Neuronal stem cell (in vitro differentiated cells): ENCODE data around the gene FIGNL1.

Source experiments
- DNase-seq: peaks from one replicate; pipeline ENCODE4 v3.0.0-alpha.2; 2013; ENCODE audit warnings: low spot score
- H2AFZ ChIP-seq: one replicate; pipeline ENCODE4 v1.6.1; 2013; ENCODE audit warnings: mild to moderate bottlenecking, low read length, inconsistent platforms
- H2AK5ac ChIP-seq: 2 replicates; pipeline ENCODE4 v1.6.1; 2013; ENCODE audit warnings: low read depth, mild to moderate bottlenecking, inconsistent platforms, low read length, moderate library complexity, mixed read lengths
- H2BK120ac ChIP-seq: 2 replicates; pipeline ENCODE4 v1.6.1; 2013; ENCODE audit warnings: low read depth, mild to moderate bottlenecking, inconsistent platforms, low read length, moderate library complexity, mixed read lengths
- H2BK12ac ChIP-seq: one replicate; pipeline ENCODE4 v1.6.1; 2013; ENCODE audit warnings: low read length, inconsistent platforms
- H2BK15ac ChIP-seq: 2 replicates; pipeline ENCODE4 v1.6.1; 2013; ENCODE audit warnings: mild to moderate bottlenecking, low read length, inconsistent platforms, mixed read lengths
- H2BK5ac ChIP-seq: one replicate; pipeline ENCODE4 v1.6.1; 2013; ENCODE audit warnings: inconsistent platforms, mild to moderate bottlenecking, low read length, moderate library complexity
- H3K14ac ChIP-seq: one replicate; pipeline ENCODE4 v1.6.1; 2013; ENCODE audit warnings: low read length, inconsistent platforms
- H3K18ac ChIP-seq: 2 replicates; pipeline ENCODE4 v1.6.1; 2013; ENCODE audit warnings: low read length, inconsistent platforms
- H3K23ac ChIP-seq: 2 replicates; pipeline ENCODE4 v1.6.1; 2013; ENCODE audit warnings: low read depth, mild to moderate bottlenecking, mixed read lengths, low read length, inconsistent platforms; ENCODE audit not compliant: poor library complexity
- H3K27ac ChIP-seq: replicated peaks from 3 replicates; pipeline ENCODE4 v1.5.1; 2013; ENCODE audit warnings: low read length, inconsistent platforms
- H3K27me3 ChIP-seq, 3 experiments: 2 replicates each; pipeline ENCODE4 v1.6.1; 2013; ENCODE audit warnings: low read length in 3 of 3, mild to moderate bottlenecking in 2 of 3, inconsistent platforms in 1 of 3, low read depth in 1 of 3, mixed read lengths in 1 of 3, moderate library complexity in 1 of 3; ENCODE audit not compliant: control insufficient read depth in 3 of 3, insufficient read depth in 3 of 3
- H3K36me3 ChIP-seq, 2 donors: replicated peaks in 1 of 2; 2 replicates each; pipeline ENCODE4 v1.6.1; 2013; ENCODE audit warnings: low read length in 2 of 2; ENCODE audit not compliant: control insufficient read depth in 2 of 2, insufficient read depth in 2 of 2
- H3K4ac ChIP-seq: 2 replicates; pipeline ENCODE4 v1.6.1; 2013; ENCODE audit warnings: inconsistent platforms, mild to moderate bottlenecking, low read length, moderate library complexity
- H3K4me1 ChIP-seq, 2 donors: 1 replicate in 1 of 2; 2 replicates in 1 of 2; pipeline ENCODE4 v1.6.1; 2013; ENCODE audit warnings: low read length in 2 of 2, low read depth in 1 of 2; ENCODE audit not compliant: control insufficient read depth in 2 of 2, insufficient read depth in 1 of 2
- H3K4me2 ChIP-seq: one replicate; pipeline ENCODE4 v1.6.1; 2013; ENCODE audit warnings: mild to moderate bottlenecking, low read length, inconsistent platforms; ENCODE audit not compliant: insufficient read depth, poor library complexity, severe bottlenecking
- H3K4me3 ChIP-seq, 2 donors: 2 replicates each; pipeline ENCODE4 v1.5.1; 2013; ENCODE audit warnings: low read length in 2 of 2, mild to moderate bottlenecking in 2 of 2, inconsistent platforms in 1 of 2, moderate library complexity in 1 of 2
- H3K79me1 ChIP-seq: one replicate; pipeline ENCODE4 v1.6.1; 2013; ENCODE audit warnings: low read depth, mild to moderate bottlenecking, inconsistent platforms, low read length, moderate library complexity
- H3K9ac ChIP-seq: one replicate; pipeline ENCODE4 v1.6.1; 2013; ENCODE audit warnings: mild to moderate bottlenecking, low read depth, low read length, inconsistent platforms; ENCODE audit not compliant: poor library complexity
- H3K9me3 ChIP-seq, 2 donors: replicated peaks in 1 of 2; 2 replicates each; pipeline versions ENCODE3 to v1.6.1; 2013; ENCODE audit warnings: low read length in 2 of 2, mild to moderate bottlenecking in 2 of 2, inconsistent platforms in 1 of 2, low read depth in 1 of 2, mixed read lengths in 1 of 2, moderate library complexity in 1 of 2; ENCODE audit not compliant: control insufficient read depth in 2 of 2, insufficient read depth in 1 of 2
- H4K8ac ChIP-seq: one replicate; pipeline ENCODE4 v1.6.1; 2013; ENCODE audit warnings: low read depth, mild to moderate bottlenecking, inconsistent platforms, low read length, moderate library complexity
- H4K91ac ChIP-seq: one replicate; pipeline ENCODE4 v1.6.1; 2013; ENCODE audit warnings: low read length, low read depth, mild to moderate bottlenecking, inconsistent platforms; ENCODE audit not compliant: poor library complexity
- WGBS, 2 donors: extraction: QIAGEN DNeasy Blood & Tissue Kit; methylation state at CpG; one replicate each; pipeline ENCODE4 v1.1.7; 2013; ENCODE audit warnings: missing lambda C conversion rate in 2 of 2, mixed read lengths in 1 of 2; ENCODE audit not compliant: insufficient read length in 2 of 2, insufficient replicate concordance in 1 of 2; ENCODE audit errors: extremely low coverage in 2 of 2; 5-methylcytosine and 5-hydroxymethylcytosine counted together

Gene FIGNL1

GRCh38 chr7:50406935-50407334, 43.2 kb downstream of the FIGNL1 start:
- no peak overlapping the region for H3K27ac ChIP-seq
- H3K4me1 ChIP-seq, result no peaks in the 10 kb centered on the region
- H2AK5ac ChIP-seq, result no peak overlapping the region
- no peak overlapping the region for H4K91ac ChIP-seq
- H2BK15ac ChIP-seq, result no peak overlapping the region
- no peak overlapping the region for H2BK120ac ChIP-seq
- H3K27me3 ChIP-seq, result peaks cover 0 to 3% (median 0%) of the 10 kb centered on the region in 3 experiments
- H3K4ac ChIP-seq, result no peak overlapping the region
- H3K4me3 ChIP-seq, result no peak overlapping the region
- H3K79me1 ChIP-seq, result no peaks in the 10 kb centered on the region
- H3K9me3 ChIP-seq, result no peaks in the 10 kb centered on the region
- DNase-seq, result no peak
- no peaks in the 10 kb centered on the region for H3K36me3 ChIP-seq
- H2BK12ac ChIP-seq, result no peak overlapping the region
- no peak overlapping the region for H2AFZ ChIP-seq
- no peak overlapping the region for H4K8ac ChIP-seq
- H3K14ac ChIP-seq, result no peak overlapping the region
- no CpG with 5 or more reads among the region's 5 CpGs for WGBS, 2 donors
- H3K4me2 ChIP-seq, result no peak overlapping the region
- H3K23ac ChIP-seq, result no peak overlapping the region
- no peak overlapping the region for H3K9ac ChIP-seq
- no peak overlapping the region for H2BK5ac ChIP-seq
- H3K18ac ChIP-seq, result peak overlapping the region; percentile 11

DNA sequence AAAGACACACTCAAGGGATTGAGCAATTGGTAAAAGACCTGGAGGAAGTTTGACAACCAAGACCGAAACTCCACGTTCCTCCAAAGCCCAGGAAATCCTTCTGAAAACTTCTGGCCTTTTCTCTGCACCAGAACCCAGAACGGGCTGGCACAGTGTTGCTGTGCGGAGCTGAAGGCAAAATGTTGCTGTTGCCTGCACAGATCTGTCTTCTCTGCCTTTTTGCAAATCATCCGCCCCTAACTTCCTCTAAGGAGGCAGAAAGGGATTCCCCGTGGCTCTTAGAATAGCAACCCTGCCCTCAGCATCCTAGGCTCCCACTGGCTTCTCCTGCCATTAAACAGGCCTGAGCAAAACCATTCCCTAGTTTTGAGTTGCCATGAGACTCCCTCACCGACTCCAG, 44.9 kb downstream of the FIGNL1 start:
- Histone ChIP-seq H3K4me1 (no peaks in the 10 kb centered on the region), H2AFZ (no peak overlapping the region), H3K27ac (no peak overlapping the region), H3K14ac (no peak overlapping the region), H3K27me3 (peaks cover 0 to 3% (median 0%) of the 10 kb centered on the region in 3 experiments), H3K9me3 (no peaks in the 10 kb centered on the region), H3K23ac (no peak overlapping the region), H2BK12ac (no peak overlapping the region), H3K18ac (no peak overlapping the region), H2BK120ac (no peak overlapping the region), H4K8ac (no peak overlapping the region), H3K36me3 (no peaks in the 10 kb centered on the region), H3K4ac (no peak overlapping the region), H4K91ac (no peak overlapping the region), H2AK5ac (no peak overlapping the region), H3K4me3 (no peak overlapping the region), H2BK15ac (no peak overlapping the region), H2BK5ac (no peak overlapping the region), H3K4me2 (no peak overlapping the region), H3K9ac (no peak overlapping the region), H3K79me1 (no peaks in the 10 kb centered on the region)
- no CpG with 5 or more reads among the region's 7 CpGs for WGBS, 2 donors
- DNase-seq, result no peak

GRCh38 chr7:50404392-50404791, 45.8 kb downstream of the FIGNL1 start:
- H3K27ac ChIP-seq, result no peak overlapping the region
- H4K8ac ChIP-seq, result no peak overlapping the region
- H2BK12ac ChIP-seq, result no peak overlapping the region
- H4K91ac ChIP-seq, result no peak overlapping the region
- H3K4me2 ChIP-seq, result no peak overlapping the region
- no peak overlapping the region for H2BK5ac ChIP-seq
- no peaks in the 10 kb centered on the region for H3K9me3 ChIP-seq
- no peak overlapping the region for H3K18ac ChIP-seq
- no peak overlapping the region for H3K4me3 ChIP-seq
- no peaks in the 10 kb centered on the region for H3K79me1 ChIP-seq
- H3K27me3 ChIP-seq, result peaks cover 0 to 3% (median 0%) of the 10 kb centered on the region in 3 experiments
- no peak overlapping the region for H3K14ac ChIP-seq
- WGBS, 2 donors, result no CpG with 5 or more reads among the region's 7 CpGs
- H3K4me1 ChIP-seq, result no peaks in the 10 kb centered on the region
- H2BK120ac ChIP-seq, result no peak overlapping the region
- H2BK15ac ChIP-seq, result no peak overlapping the region
- no peak overlapping the region for H2AK5ac ChIP-seq
- H3K4ac ChIP-seq, result no peak overlapping the region
- no peak for DNase-seq
- no peak overlapping the region for H3K9ac ChIP-seq
- no peak overlapping the region for H2AFZ ChIP-seq
- no peak overlapping the region for H3K23ac ChIP-seq
- H3K36me3 ChIP-seq, result no peaks in the 10 kb centered on the region

- Histone ChIP-seq H3K14ac (peak overlapping the region; percentile 77), H2AFZ (no peak overlapping the region), H3K9me3 (no peaks in the 10 kb centered on the region), H3K23ac (peak overlapping the region; percentile 16), H3K18ac (no peak overlapping the region), H2AK5ac (peak overlapping the region; percentile 36), H3K27ac (no peak overlapping the region), H4K8ac (peak overlapping the region; percentile 72), H2BK5ac (no peak overlapping the region), H4K91ac (no peak overlapping the region), H3K4me2 (no peak overlapping the region), H2BK12ac (no peak overlapping the region), H3K36me3 (no peaks in the 10 kb centered on the region), H3K9ac (no peak overlapping the region), H3K4ac (no peak overlapping the region), H3K4me3 (no peak overlapping the region), H3K4me1 (no peaks in the 10 kb centered on the region), H2BK15ac (no peak overlapping the region), H3K27me3 (no peaks in the 10 kb centered on the region), H2BK120ac (no peak overlapping the region), H3K79me1 (no peaks in the 10 kb centered on the region)
- WGBS, 2 donors, result no CpG with 5 or more reads among the region's 41 CpGs
- no peak for DNase-seq
Observed at GRCh38 chr7:50400114-50400513, 50.0 kb downstream of the FIGNL1 start.
